H1 (cell line): ENCODE results near the gene SPINK7. TPM values are rescaled to one million over a fixed set of nuclear protein-coding genes. Genes with fewer than 3 reads are reported as not detected.

Source experiments
- E2F6 ChIP-seq: IDR thresholded peaks from 2 replicates; pipeline ENCODE4 v1.6.1; 2012; ENCODE audit warnings: inconsistent platforms
- KDM1A ChIP-seq: fragments of 200-600, 300-600 bp; sonication (generic); IDR thresholded peaks from 2 replicates; pipeline ENCODE4 v1.7.1; 2016; ENCODE audit warnings: mild to moderate bottlenecking, low read length, borderline replicate concordance
- PHF8 ChIP-seq: fragments of 200-600 bp; sonication (generic); conservative IDR thresholded peaks from 2 replicates; pipeline ENCODE4 v1.7.1; 2012; ENCODE audit warnings: low read depth, mild to moderate bottlenecking, inconsistent platforms, low read length, moderate library complexity
- RFX5 ChIP-seq: IDR thresholded peaks from 2 replicates; pipeline ENCODE4 v1.6.1; 2011; ENCODE audit warnings: low read depth, low read length, improper control_type of control experiment, borderline replicate concordance
- polyA plus RNA-seq, 7 experiments: library from polyadenylated mRNA; depleted of rRNA in 3 of 7; stranded (reverse) in 5 of 7; unstranded in 2 of 7; fragments of >200 nt in 5 of 7; fragments of 200-250 nt in 2 of 7; gene quantifications; 1 replicate in 5 of 7; 2 replicates in 1 of 7; 4 replicates in 1 of 7; pipeline versions ENCODE4 v1.2.1 to v1.2.3, GENCODE V29; 2011 to 2013; ENCODE audit warnings: missing spikeins in 2 of 7, mixed read lengths in 2 of 7
- total RNA-seq: library from RNA; stranded (reverse); fragmentation: NEBNext Ultra II Directional; extraction: Animal tissue kit (Norgen Biotek cat#: 25700); gene quantifications from 2 replicates; pipeline ENCODE4 v1.2.1, GENCODE V29; 2021

Gene SPINK7
- total and polyA plus RNA-seq, 2 of the 8 experiments (the other 6 are each of a cell fraction or from before 2014, with no cell fraction given): not detected

DNA sequence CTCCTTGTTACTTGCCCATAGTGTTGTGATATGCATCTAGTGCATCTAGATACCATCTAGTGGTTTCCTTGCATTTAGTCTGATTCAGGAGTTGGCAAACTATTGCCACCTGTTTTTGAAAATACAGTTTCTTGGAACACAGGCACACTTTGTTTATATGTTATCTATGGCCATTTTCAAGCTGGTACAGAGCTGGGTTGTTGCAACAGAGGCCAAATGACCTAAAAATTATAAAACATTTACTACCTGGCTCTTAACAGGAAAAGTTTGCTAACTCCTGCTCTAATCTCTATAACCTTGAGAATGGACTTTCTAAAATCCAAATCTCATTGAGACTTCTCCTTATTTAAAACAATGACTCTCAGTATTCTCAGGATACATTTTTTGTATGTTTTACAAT lies 52.1 kb downstream of the SPINK7 start (continued):
- TF ChIP-seq KDM1A (no peak), E2F6 (no peak), PHF8 (no peak), RFX5 (no peak)

Other genes with a start within 250 kb of the SPINK7 start
- 2.0 and 2.2 TPM in 2 replicates for gene SPINK5, start 248.4 kb upstream of the SPINK7 start, total RNA-seq
- gene SPINK5, start 248.4 kb upstream of the SPINK7 start, polyA plus RNA-seq (2011; rRNA removed): 0.97 and 1.4 TPM in 2 replicates
- gene SPINK14, start 143.9 kb upstream of the SPINK7 start, total RNA-seq: not detected in 2 replicates
- not detected in 2 replicates for gene SPINK14, start 143.9 kb upstream of the SPINK7 start, polyA plus RNA-seq (2011; rRNA removed)
- gene SPINK6, start 109.4 kb upstream of the SPINK7 start, total RNA-seq: not detected in 2 replicates
- not detected in 2 replicates for gene SPINK6, start 109.4 kb upstream of the SPINK7 start, polyA plus RNA-seq (2011; rRNA removed)
- gene MARCOL, start 73.9 kb upstream of the SPINK7 start, total RNA-seq: not detected in 2 replicates
- not detected in 2 replicates for gene MARCOL, start 73.9 kb upstream of the SPINK7 start, polyA plus RNA-seq (2011; rRNA removed)
- not detected in 2 replicates for gene SPINK13, start 43.6 kb upstream of the SPINK7 start, total RNA-seq
- not detected in 2 replicates for gene SPINK13, start 43.6 kb upstream of the SPINK7 start, polyA plus RNA-seq (2011; rRNA removed)
- not detected in 2 replicates for gene SPINK9, start 23.1 kb downstream of the SPINK7 start, total RNA-seq
- gene SPINK9, start 23.1 kb downstream of the SPINK7 start, polyA plus RNA-seq (2011; rRNA removed): not detected in 2 replicates
- 31.5 and 34.3 TPM in 2 replicates for gene FBXO38, start 71.5 kb downstream of the SPINK7 start, total RNA-seq
- gene FBXO38, start 71.5 kb downstream of the SPINK7 start, polyA plus RNA-seq (2011; rRNA removed): 9.0 and 9.1 TPM in 2 replicates